LHCN-M2 (cell line): ENCODE measurements around the gene OVOL3. TPM values are rescaled to one million over a fixed set of nuclear protein-coding genes. Genes with fewer than 3 reads are reported as not detected.
"Not testable (repeated sequence)": the region's sequence is repeated elsewhere in the genome, so short reads cannot be mapped to it uniquely, and the experiment has no call there.

Experiments used
- DNase-seq: peaks from one replicate; pipeline ENCODE4 v3.0.0-alpha.2; 2012; ENCODE audit warnings: low read depth
- total RNA-seq: library from RNA; depleted of rRNA; stranded (reverse); fragments of >200 nt; gene quantifications from 2 replicates; pipeline ENCODE4 v1.2.3, GENCODE V29; 2014

Gene OVOL3
- total RNA-seq, 1 experiment from 2014 or later: not detected

DNA sequence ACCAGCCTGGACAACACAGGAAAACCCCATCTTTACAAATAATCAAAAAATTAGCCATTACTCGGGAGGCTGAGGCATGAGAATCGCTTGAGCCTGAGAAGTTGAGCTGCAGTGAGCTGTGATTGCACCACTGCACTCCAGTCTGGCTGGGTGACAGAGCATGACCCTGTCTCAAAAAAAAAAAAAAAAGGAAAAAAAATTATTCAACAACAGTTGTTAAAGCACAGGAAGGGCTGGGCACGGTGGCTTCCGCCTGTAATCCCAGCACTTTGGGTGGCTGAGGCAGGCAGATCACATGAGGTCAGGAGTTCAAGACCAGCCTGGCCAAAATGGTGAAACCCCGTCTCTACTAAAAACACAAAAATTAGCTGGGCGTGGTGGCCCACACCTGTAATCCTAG, 20.3 kb downstream of the OVOL3 start:
- DNase-seq: not testable (repeated sequence)

DNA sequence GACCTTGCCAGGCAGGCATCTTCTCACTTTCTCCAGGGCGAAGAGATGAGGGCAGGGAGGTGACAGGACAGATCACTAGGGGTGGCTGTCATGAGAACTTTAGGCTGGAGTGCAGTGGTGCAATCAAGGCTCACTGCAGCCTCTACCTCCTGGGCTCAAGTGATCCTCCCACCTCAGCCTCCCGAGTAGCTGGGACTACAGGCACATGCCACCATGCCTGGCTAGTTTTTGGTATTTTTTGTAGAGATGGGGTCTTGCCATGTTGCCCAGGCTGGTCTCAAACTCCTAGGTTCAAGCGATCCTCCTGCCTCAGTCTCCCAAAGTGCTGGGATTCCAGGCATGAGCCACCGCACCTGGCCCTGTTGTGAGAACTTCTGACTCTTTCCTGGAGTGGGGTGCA, 23.9 kb downstream of the OVOL3 start:
- not testable (repeated sequence) for DNase-seq

DNA sequence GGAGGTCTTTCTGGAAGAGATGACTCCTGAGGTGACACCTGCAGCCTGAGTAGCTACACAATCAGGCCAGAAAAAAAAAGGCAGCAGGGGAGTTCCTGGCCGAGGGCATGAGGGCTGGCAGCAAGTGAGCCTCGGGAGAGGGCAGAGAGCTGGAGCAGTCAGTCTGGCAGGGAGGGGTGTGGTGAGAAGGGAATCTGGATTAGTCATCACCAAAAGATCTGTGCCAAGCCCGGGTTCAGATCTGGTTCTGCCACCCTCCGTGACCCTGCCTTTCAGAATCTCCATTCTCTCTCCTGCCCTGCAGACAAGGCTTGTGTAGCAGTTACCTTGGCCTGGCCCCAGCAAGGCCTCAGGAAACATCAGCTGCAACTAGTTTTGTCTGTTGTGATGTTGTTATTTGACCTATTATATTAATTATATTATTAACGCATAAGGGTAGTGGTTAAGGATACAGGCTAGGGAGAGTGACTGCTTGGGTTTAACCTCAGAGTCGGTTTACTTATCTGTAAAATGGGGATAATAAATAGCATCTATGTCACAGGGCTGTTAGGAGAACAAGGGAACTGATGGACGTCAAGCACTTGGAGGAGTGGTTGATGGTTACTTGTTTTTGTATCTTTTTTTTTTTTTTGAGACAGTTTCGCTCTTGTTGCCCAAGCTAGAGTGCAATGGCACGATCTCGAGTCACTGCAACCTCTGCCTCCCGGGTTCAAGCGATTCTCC, 26.2 kb downstream of the OVOL3 start:
- peak; percentile 85 for DNase-seq

DNA sequence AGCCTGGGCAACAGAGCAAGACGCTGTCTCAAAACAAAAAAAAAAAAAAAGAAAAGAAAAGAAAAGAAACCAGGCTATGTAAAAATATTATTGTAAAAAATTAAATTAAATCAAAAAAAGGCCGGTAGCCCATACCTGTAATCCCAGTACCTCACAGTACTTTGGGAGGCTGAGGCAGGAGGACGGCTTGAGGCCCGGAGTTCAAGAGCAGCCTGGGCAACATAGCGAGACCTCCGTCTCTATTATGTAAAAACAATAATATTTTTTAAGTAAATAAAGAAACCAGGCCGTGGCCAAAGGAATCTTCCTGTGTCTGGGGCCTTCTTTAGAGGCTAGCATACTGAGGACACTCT, 28.2 kb downstream of the OVOL3 start:
- no peak for DNase-seq

DNA sequence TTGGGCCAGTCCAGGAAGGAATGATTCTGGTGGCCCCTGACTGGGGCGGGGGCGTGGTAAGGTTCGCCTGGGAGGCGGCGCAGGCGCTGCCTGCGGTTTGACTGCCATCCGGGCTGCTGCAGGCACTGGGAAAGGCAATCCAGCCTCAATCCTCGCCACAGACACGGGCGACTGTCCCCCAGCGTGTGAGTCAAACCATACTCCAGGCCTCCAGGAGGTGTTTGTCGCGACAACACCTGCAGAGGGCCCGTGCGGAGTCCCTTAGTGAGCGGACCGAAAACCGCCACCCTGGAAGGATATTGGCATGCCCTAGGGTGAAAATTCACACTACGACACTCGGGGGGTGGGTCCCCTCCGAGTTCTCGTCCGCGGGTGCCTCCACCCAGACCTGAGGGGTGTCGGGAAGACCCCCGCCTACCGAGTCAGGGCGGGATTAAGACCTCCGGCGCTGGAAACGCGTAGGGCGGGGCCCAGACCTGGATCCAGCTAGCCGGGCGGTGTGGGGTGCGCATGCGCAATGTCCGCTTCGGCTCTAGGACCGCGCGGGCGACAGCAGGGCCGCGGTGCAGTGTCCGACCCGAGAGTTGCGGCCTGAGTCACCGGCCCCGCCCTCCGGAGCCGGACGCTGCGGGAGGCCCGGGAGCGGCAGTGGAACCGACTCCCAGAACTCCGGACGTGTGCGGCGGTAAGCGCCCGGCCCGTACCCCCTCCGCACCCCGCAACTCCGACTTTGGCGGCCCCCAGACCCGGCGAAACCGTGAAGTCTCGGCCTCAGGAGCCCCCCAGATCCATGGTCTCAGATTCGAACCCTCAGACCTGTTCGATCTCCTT, 28.7 kb downstream of the OVOL3 start, which contains the start of gene CAPNS1:
CAPNS1 (plus strand) TSS at position 594 of the 831 bp plus-strand sequence. CDS start 946 bp downstream, outside the sequence.
- DNase-seq: peak; percentile 93

DNA sequence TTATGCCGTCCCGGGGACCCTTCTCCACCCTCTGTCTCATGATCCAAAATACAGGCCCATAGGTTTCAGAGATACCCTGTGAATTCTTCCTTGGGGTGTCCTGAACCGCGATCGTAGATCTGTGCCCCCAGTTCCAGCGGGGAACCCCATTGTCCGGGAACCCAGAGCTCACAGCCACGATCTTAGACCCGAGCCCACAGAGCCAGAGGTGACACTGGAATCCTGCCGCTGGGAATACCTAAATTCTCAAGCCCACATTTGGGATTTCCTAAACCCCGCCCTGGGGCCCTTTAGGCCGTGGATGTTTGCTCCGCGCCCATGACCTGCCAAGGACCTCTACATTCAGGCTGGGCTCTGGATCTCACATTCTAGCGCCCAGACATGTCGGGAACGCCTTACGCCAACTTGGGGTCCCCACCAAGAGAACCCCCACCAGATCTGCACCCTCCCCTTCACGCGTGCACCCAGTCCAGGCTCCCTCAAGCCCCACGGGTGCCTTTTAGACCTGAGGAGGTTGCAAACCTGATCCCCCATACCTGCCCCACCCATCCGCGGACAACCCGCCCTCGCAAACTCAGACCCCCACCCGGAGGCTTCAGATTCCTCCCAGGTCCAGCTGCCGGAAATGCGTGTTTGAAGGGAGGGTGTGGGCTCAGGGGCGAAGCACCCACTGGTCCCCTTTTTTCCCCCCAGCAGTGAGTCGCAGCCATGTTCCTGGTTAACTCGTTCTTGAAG, 29.5 kb downstream of the OVOL3 start:
- DNase-seq: peak; percentile 19

DNA sequence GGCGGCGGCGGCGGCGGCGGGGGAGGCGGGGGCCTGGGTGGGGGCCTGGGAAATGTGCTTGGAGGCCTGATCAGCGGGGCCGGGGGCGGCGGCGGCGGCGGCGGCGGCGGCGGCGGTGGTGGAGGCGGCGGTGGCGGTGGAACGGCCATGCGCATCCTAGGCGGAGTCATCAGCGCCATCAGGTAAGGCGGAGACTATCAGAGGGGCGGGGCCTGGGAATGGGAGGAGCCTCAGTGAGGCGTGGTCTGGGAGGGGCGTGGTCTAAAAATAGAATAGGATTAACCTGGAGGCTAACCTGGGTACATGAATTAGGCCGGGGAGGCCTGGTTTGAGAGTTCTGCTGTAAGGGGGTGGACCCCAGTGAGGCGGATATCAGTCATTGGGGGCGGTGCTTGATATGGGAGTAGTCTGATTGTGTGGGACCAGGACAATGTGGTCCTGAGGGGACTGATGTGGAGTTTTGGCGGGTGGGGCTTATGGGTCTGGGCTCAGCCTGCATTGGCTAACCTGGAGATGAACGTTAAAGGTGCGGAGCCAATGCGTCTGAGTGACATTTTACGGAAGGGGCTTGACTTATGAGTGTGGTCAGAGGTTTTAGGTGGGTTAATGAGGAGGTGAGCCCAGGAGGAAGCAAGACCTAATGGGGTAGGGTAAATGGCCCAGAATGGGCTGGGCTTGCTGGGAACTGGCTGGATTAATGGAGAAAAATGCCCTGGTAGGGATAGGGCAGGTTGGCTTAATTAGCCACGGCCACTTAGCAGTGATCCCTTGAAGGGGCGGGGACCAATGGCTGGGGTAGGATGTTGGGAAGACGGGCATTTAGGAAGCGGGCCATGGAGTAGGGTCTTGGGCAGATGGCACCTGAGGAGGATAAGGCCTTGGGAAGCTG, 30.3 kb downstream of the OVOL3 start:
- peak; percentile 79 for DNase-seq

DNA sequence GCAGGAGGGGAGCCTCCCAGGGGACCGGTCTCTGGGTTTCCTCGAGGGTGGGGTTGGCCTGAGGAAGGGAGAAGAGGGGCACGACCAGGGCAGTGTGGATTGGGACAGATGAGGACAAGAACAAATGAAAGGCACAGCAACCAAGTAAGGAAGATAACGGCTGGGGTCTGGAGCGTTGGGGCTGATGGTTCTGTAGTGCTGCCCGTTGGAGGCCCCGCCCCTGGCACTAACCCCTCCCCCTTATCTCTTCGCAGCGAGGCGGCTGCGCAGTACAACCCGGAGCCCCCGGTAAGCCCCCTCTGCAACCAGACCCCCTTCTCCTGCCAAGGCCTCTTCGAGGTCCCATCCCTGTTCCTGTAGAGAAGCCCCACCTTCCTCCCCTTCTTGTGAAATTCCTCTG, 31.1 kb downstream of the OVOL3 start:
- no peak for DNase-seq

DNA sequence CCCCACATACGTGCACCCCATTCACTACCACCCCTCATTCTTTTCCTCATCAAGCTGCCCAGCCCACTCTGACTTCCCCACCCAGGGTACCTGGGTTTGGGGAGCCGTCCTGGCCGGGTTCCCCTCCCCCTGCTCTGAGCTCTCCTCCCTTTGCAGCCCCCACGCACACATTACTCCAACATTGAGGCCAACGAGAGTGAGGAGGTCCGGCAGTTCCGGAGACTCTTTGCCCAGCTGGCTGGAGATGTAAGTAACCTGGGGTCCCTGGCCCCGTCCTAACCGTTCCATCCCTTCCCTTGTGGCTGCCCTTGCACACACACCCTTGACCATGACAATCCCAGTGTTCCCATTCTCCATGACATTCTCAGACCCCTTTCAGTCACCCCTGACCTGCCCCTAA, 31.6 kb downstream of the OVOL3 start:
- no peak for DNase-seq

DNA sequence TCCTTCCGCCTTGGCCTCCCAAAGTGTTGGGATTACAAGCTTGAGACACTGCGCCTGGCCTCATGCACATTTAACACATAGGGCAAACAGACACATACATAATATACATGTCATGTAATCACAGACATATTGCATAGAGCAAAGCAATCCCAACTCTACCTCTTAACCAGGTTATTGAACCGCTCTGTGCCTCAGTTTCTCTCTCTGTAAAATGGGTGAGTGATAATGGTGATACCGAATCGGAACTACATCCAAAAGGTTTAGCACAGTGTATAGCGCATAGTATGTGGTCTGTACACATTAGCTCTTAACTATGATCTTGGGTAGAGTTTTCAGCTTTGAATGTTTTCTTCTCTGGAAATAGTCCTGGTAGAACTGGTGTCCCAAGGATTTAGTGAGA, 33.7 kb downstream of the OVOL3 start:
- DNase-seq: no peak

DNA sequence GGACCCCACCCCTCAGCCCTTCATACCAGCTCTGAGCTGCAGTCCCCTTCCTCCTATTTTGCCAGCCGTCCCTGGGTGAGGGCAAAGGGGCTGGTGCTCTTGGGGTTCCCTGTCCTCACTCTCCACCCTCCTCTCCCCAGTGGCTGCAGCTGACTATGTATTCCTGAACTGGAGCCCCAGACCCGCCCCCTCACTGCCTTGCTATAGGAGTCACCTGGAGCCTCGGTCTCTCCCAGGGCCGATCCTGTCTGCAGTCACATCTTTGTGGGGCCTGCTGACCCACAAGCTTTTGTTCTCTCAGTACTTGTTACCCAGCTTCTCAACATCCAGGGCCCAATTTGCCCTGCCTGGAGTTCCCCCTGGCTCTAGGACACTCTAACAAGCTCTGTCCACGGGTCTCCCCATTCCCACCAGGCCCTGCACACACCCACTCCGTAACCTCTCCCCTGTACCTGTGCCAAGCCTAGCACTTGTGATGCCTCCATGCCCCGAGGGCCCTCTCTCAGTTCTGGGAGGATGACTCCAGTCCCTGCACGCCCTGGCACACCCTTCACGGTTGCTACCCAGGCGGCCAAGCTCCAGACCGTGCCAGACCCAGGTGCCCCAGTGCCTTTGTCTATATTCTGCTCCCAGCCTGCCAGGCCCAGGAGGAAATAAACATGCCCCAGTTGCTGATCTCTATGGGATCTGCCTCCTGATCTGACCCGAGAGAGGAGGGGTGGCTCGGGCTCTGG, 38.9 kb downstream of the OVOL3 start:
- DNase-seq: no peak

DNA sequence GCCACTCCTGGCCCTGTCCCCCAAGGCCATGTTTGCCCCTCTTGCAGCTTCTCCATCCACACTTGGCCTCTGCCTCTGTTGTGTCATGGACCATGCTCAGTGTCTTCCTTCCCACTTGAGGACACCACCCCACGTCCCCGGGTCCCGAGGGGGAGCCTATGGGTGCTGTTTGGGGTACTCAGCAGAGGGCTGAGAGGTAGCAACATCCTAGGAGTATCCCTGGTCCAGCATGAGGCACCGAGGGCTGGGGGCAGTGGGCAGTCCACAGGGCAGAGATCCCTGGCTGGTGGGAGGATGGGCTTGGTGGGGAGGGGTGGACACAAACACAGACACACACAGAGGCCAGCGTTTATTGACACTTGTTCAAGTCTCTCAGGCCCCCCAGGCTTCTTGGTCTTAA, 39.6 kb downstream of the OVOL3 start:
- no peak for DNase-seq

DNA sequence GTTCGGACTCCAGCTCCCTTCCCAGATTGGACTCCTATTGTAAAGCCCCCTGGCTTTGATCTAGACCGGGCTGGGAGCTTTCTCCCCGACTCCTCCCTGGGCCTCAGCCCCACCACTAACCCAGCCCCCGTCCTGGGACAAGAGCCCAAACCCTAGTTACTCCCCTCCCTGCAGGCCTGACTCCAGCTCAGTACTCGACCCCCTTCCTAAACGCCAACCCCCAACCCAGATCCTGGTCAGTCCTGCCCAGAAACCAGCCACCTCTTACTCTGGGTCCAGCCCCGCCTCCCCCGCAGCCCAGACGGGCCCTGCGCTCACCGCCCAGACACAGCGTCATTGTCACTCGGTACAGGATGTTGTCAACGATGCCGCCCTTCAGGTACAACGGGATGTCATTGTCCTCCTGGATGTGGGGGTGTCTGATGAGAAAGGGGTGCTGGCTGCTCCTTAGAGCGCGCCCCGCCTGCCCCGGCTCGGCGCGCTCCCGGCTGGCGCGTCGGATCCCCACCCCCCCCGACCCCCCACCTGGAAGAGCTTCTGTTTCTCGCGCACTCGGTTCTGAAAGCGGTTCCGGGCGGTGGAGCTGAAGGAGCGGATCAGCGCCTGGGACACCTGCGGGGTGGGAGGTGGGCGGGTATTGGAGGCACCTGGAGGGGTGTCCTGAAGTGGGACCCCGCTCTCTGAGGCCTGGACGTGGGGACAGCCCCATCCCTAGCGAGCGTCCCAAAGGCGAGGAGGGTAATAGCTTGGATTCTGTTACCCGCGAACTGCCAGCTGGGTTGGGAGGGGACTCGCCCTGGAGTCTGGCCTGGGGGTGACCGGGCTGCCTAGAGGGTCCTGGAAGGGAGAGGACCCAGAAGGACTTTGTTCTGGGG, 40.4 kb downstream of the OVOL3 start:
- DNase-seq: no peak

DNA sequence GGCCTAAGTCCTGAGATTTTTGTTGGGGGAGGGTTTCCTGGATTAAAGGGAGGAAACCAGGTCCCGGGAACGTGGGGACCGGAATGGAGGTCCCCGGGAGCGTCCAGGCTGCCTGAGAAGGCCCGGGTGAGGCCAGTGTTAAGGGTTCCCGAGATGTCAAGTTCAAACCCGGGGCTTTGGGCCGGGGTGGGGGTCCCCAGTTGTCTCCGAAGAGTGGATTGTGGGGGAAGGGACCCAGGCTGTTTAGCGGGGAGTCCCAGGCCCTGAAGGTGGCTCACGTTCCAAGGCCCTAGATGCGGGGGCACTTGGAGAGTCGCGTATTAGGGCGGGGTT, 41.0 kb downstream of the OVOL3 start:
- DNase-seq: no peak

DNA sequence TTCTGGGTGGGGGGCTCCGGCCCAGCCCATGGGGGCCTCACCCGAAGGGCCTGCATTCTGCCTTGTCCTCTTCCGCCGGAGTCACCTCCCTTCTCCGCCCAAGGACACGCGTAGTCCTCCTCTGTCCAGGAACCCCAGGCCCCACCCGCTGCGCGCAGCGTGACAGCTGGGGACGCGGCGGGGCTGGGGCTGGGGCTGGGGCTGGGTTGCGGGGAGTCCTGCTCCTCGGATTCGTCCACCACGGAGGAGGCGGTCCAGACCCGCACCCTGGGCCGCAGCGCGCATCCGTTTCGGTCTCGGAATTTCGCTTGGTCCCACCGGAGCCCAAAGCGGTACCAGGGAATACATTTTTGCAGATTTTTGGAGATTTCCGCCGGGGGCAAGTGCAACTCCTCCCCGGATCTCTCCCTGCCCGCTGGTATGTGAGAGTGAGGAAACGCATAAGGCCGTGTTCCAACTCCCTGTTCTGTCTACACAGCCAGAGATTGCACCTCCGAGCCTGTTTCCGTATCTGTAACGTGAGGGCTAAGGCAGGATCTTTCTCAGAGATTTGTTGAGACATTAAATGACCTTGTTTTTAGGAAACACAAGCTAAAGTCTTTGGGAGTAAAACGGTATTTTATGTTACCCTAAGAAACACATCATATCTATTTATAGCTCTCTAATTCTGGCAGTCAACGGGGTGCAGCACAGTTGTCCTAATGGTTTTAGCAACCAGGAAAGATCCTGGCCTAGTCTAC, 41.6 kb downstream of the OVOL3 start, which contains the start of gene COX7A1:
COX7A1 (minus strand) TSS at position 96 of the 740 bp plus-strand sequence; CDS start at position 56, 40 bp downstream.
- peak; percentile 22 for DNase-seq

DNA sequence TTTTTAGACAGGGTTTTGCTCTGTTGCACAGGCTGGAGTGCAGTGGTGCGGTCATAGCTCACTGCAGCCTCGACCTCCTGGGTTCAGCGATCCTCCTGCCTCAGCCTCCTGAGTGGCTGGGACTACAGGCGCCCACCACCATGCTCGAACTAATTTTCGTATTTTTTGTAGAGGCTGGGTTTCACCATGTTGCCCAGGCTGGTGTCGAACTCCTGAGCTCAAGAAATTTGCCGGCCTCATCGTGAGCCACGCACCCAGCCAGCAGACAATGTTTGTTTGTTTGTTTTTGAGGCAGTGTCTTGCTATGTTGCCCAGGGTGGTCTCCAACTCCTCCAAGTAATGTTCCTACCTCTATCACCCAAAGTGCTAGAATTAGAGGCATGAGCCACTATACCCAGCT, 42.2 kb downstream of the OVOL3 start:
- no peak for DNase-seq

DNA sequence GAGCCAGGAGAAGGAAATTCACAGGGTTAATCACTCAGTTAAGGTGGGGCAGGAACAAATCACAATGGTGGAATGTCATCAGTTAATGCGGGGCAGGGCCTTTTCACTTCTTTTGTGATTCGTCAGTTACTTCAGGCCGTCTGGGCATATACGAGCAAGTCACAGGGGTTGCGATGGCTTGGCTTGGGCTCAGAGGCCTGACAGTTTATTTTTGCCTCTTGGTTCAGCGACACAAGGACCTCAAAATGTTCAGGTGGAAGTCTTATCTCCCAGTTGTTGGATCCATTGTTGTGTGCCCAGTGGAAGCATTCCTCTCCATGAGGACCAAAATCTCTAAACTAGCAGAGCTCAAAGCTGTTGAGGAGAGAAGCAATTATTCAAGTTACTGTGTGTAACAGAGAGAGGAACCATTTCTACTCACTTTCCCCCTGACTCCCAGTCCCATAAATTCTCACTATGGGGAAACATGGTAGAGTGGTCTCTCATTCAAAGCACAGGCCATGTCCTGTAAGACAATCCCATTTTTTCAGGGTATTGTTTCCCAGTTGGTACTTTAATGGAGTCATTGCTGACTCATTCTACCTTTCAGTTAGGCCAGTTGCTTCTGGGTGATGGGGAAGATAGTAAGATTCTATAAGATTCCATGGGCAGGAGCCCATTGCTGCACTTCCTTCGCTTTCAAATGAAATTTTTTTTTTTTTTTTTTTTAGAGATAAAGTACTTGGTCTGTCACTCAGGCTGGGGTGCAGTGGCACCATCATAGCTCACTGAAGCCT, 50.1 kb downstream of the OVOL3 start:
- DNase-seq: no peak
